ENCODE data around the gene HRAS. TPM values are rescaled to one million over a fixed set of nuclear protein-coding genes. Genes with fewer than 3 reads are reported as not detected.

Gene HRAS
- total and polyA plus RNA-seq, 2 of the 13 experiments (the other 11 are each of a cell fraction or from before 2014, with no cell fraction given): 32.9 to 50.0 TPM

DNA sequence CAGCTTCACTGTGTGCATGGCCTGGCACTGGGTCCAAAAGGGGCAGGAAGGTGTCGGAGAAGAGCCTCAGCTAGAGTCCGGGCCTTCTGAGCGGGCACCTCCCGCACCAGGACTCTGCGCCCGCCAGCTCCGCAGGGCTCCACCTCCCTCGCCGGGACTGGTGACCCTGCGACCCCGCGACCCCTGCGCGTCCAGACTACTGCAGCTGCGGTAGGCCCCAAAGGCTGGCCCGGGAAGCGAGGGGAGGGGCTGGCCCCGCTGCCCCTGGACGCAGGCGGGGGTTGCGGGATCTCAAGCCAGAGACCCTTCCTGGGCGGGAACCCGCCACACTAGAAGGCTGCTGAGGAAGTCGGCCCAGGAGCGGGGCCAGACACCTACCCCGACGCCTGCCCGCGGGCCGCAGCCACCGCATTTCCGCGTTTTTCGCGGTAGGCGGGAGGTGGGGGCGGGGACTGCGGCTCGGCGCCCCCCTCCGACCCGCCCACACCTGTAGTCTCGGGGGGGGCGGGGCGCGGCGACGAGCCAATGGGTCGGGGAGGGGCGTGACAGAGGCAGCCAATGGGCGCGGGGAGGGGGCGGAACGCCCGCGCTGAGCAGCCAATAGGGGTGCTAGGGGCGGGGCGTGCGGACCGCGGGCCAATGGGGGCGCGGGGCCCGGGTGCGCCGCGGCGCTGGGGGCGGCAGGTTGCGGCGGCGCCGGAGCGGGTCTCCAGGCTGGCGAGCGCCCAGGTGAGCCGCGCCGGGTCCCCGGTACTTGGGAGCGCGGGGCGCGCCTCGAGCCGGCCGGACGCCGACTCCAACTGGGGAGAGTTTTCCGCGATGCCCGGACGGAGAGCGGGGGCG lies 25.1 kb upstream of the HRAS start, which contains the start of the genes LMNTD2 and RASSF7 (continued):
- TF ChIP-seq, protein P1, sequence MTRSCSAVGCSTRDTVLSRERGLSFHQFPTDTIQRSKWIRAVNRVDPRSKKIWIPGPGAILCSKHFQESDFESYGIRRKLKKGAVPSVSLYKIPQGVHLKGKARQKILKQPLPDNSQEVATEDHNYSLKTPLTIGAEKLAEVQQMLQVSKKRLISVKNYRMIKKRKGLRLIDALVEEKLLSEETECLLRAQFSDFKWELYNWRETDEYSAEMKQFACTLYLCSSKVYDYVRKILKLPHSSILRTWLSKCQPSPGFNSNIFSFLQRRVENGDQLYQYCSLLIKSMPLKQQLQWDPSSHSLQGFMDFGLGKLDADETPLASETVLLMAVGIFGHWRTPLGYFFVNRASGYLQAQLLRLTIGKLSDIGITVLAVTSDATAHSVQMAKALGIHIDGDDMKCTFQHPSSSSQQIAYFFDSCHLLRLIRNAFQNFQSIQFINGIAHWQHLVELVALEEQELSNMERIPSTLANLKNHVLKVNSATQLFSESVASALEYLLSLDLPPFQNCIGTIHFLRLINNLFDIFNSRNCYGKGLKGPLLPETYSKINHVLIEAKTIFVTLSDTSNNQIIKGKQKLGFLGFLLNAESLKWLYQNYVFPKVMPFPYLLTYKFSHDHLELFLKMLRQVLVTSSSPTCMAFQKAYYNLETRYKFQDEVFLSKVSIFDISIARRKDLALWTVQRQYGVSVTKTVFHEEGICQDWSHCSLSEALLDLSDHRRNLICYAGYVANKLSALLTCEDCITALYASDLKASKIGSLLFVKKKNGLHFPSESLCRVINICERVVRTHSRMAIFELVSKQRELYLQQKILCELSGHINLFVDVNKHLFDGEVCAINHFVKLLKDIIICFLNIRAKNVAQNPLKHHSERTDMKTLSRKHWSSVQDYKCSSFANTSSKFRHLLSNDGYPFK (CRISPR knock-in tag; IDR thresholded peaks at IDR 0.05; ENCODE audit: borderline replicate concordance): peak; percentile 42; the same call in 1 of the 2 replicates
- TF ChIP-seq ZEB1 (IDR thresholded peaks at IDR 0.05; ENCODE audit: insufficient replicate concordance, low read depth) (peak; percentile 46), WIZ (CRISPR knock-in tag; IDR thresholded peaks at IDR 0.05) (no peak), FOXA3 (CRISPR knock-in tag; IDR thresholded peaks at IDR 0.05) (0 out of 2 replicates have a peak, but pooled peaks have one; percentile 32), ZNF263 (CRISPR knock-in tag; IDR thresholded peaks at IDR 0.05) (no peak), SP5 (CRISPR knock-in tag; IDR thresholded peaks at IDR 0.05; ENCODE audit: borderline replicate concordance, low read depth) (peak; percentile 74; the same call in 1 of the 2 replicates), SETDB1 (CRISPR knock-in tag; IDR thresholded peaks at IDR 0.05; ENCODE audit: borderline replicate concordance) (no peak), NR2F6 (IDR thresholded peaks at IDR 0.05) (peak; percentile 75), NR2F6 (CRISPR knock-in tag; IDR thresholded peaks at IDR 0.05) (peak; percentile 97), CHD2 (IDR thresholded peaks at IDR 0.05; ENCODE audit: low read depth, low read length) (peak; percentile 66; the same call in 1 of the 2 replicates), MAZ (IDR thresholded peaks at IDR 0.05; ENCODE audit: borderline replicate concordance, low read depth, low read length) (no peak; the same call in 1 of the 2 replicates), MAZ (CRISPR knock-in tag; IDR thresholded peaks at IDR 0.05; ENCODE audit: low read depth) (peak; percentile 89), ZNF589 (CRISPR knock-in tag; conservative IDR thresholded peaks at IDR 0.05) (no peak), ZNF501 (CRISPR knock-in tag; IDR thresholded peaks at IDR 0.05) (peak; percentile 86; the same call in 1 of the 2 replicates)
- TF ChIP-seq, protein P2, sequence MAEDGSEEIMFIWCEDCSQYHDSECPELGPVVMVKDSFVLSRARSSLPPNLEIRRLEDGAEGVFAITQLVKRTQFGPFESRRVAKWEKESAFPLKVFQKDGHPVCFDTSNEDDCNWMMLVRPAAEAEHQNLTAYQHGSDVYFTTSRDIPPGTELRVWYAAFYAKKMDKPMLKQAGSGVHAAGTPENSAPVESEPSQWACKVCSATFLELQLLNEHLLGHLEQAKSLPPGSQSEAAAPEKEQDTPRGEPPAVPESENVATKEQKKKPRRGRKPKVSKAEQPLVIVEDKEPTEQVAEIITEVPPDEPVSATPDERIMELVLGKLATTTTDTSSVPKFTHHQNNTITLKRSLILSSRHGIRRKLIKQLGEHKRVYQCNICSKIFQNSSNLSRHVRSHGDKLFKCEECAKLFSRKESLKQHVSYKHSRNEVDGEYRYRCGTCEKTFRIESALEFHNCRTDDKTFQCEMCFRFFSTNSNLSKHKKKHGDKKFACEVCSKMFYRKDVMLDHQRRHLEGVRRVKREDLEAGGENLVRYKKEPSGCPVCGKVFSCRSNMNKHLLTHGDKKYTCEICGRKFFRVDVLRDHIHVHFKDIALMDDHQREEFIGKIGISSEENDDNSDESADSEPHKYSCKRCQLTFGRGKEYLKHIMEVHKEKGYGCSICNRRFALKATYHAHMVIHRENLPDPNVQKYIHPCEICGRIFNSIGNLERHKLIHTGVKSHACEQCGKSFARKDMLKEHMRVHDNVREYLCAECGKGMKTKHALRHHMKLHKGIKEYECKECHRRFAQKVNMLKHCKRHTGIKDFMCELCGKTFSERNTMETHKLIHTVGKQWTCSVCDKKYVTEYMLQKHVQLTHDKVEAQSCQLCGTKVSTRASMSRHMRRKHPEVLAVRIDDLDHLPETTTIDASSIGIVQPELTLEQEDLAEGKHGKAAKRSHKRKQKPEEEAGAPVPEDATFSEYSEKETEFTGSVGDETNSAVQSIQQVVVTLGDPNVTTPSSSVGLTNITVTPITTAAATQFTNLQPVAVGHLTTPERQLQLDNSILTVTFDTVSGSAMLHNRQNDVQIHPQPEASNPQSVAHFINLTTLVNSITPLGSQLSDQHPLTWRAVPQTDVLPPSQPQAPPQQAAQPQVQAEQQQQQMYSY (CRISPR knock-in tag; IDR thresholded peaks at IDR 0.05): peak; percentile 88
- TF ChIP-seq, protein P3, sequence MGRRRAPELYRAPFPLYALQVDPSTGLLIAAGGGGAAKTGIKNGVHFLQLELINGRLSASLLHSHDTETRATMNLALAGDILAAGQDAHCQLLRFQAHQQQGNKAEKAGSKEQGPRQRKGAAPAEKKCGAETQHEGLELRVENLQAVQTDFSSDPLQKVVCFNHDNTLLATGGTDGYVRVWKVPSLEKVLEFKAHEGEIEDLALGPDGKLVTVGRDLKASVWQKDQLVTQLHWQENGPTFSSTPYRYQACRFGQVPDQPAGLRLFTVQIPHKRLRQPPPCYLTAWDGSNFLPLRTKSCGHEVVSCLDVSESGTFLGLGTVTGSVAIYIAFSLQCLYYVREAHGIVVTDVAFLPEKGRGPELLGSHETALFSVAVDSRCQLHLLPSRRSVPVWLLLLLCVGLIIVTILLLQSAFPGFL (CRISPR knock-in tag; IDR thresholded peaks at IDR 0.05): no peak
- TF ChIP-seq, protein P4, sequence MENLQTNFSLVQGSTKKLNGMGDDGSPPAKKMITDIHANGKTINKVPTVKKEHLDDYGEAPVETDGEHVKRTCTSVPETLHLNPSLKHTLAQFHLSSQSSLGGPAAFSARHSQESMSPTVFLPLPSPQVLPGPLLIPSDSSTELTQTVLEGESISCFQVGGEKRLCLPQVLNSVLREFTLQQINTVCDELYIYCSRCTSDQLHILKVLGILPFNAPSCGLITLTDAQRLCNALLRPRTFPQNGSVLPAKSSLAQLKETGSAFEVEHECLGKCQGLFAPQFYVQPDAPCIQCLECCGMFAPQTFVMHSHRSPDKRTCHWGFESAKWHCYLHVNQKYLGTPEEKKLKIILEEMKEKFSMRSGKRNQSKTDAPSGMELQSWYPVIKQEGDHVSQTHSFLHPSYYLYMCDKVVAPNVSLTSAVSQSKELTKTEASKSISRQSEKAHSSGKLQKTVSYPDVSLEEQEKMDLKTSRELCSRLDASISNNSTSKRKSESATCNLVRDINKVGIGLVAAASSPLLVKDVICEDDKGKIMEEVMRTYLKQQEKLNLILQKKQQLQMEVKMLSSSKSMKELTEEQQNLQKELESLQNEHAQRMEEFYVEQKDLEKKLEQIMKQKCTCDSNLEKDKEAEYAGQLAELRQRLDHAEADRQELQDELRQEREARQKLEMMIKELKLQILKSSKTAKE (CRISPR knock-in tag; IDR thresholded peaks at IDR 0.05; ENCODE audit: borderline replicate concordance): peak; percentile 84
- TF ChIP-seq, protein P5, sequence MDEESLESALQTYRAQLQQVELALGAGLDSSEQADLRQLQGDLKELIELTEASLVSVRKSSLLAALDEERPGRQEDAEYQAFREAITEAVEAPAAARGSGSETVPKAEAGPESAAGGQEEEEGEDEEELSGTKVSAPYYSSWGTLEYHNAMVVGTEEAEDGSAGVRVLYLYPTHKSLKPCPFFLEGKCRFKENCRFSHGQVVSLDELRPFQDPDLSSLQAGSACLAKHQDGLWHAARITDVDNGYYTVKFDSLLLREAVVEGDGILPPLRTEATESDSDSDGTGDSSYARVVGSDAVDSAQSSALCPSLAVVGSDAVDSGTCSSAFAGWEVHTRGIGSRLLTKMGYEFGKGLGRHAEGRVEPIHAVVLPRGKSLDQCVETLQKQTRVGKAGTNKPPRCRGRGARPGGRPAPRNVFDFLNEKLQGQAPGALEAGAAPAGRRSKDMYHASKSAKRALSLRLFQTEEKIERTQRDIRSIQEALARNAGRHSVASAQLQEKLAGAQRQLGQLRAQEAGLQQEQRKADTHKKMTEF (CRISPR knock-in tag; IDR thresholded peaks at IDR 0.05): peak; percentile 73
